A549 (cell line): ENCODE data around the gene SH3RF3. TPM values are rescaled to one million over a fixed set of nuclear protein-coding genes. Genes with fewer than 3 reads are reported as not detected.

Experiments used
- ATAC-seq, 2 experiments: fragments of 200-7000 bp in 1 of 2; fragments of >200 bp in 1 of 2; cut with Nextera tagmentation in 1 of 2; cut with Tn5 transposase in 1 of 2; 3 replicates each; pipeline versions ENCODE4 v1.8.0 to v1.9.1; 2018 to 2020; ENCODE audit warnings: mild to moderate bottlenecking in 1 of 2, moderate library complexity in 1 of 2
- CTCF ChIA-PET: fragments of 300-600 bp; sonication (Branson Sonifier 250); formaldehyde crosslinking; extraction: SDS; loops from one replicate; lab custom pipeline; 2021; ENCODE audit warnings: antibody characterized with exemption, inconsistent platforms; lab: Yijun Ruan, JAX
- POLR2A ChIA-PET: fragments of 350-600 bp; formaldehyde crosslinking; extraction: SDS; loops from one replicate; lab custom pipeline; 2021; ENCODE audit warnings: antibody characterized with exemption, inconsistent platforms; lab: Yijun Ruan, JAX
- DNase-seq, 2 experiments: peaks; one replicate each; pipeline versions ENCODE4 v3.0.0 to v3.0.0-alpha.2; 2011 to 2016; ENCODE audit warnings: low read depth in 1 of 2, low spot score in 1 of 2
- FAIRE-seq: peaks from 2 replicates; lab custom pipeline; 2011; peaks lifted over from hg19 to GRCh38; lab: Jason Lieb, UNC
- H3K27ac ChIP-seq, 2 experiments: fragments of >200 bp; sonication (Bioruptor Twin); formaldehyde crosslinking; 3 replicates each; pipeline ENCODE4 v1.5.1; 2016 to 2017
- H3K4me1 ChIP-seq: fragments of >200 bp; sonication (Bioruptor Twin); formaldehyde crosslinking; 3 replicates; pipeline ENCODE4 v1.6.1; 2016
- H3K4me2 ChIP-seq: fragments of >200 bp; sonication (Bioruptor Twin); formaldehyde crosslinking; 3 replicates; pipeline ENCODE4 v1.6.1; 2016
- H3K4me3 ChIP-seq: fragments of >200 bp; sonication (Bioruptor Twin); formaldehyde crosslinking; 3 replicates; pipeline ENCODE4 v1.5.1; 2016
- H3K9me3 ChIP-seq: fragments of >200 bp; sonication (Bioruptor Twin); formaldehyde crosslinking; 3 replicates; pipeline ENCODE4 v1.6.1; 2016
- CHD2 ChIP-seq: fragments of 150-350 bp; IDR thresholded peaks from 2 replicates; pipeline ENCODE4 v1.6.1; 2014; ENCODE audit warnings: low read length; ENCODE audit not compliant: partially characterized antibody
- EHMT2 ChIP-seq: fragments of 200-600 bp; sonication (generic); IDR thresholded peaks from 2 replicates; pipeline ENCODE4 v1.6.1; 2016; ENCODE audit warnings: antibody characterized with exemption, low read depth, mild to moderate bottlenecking, moderate library complexity
- EP300 ChIP-seq, 2 experiments: fragments of >200 bp; sonication (Bioruptor Twin); formaldehyde crosslinking; IDR thresholded peaks; 2 replicates in 1 of 2; 3 replicates in 1 of 2; pipeline ENCODE4 v1.6.1; 2016 to 2017
- ESRRA ChIP-seq: fragments of 150-350 bp; IDR thresholded peaks from 2 replicates; pipeline ENCODE4 v1.6.1; 2014; ENCODE audit warnings: mild to moderate bottlenecking, low read length, borderline replicate concordance
- FOSB ChIP-seq: fragments of 250-450 bp; sonication (Bioruptor Pico); IDR thresholded peaks from 2 replicates; pipeline ENCODE4 v1.5.0; 2020; ENCODE audit warnings: mild to moderate bottlenecking, moderate library complexity
- FOSL2 ChIP-seq, 2 experiments: fragments of 450-650 bp in 1 of 2; fragments of >200 bp in 1 of 2; sonication (Bioruptor Twin) in 1 of 2; formaldehyde crosslinking; IDR thresholded peaks; 2 replicates each; pipeline versions ENCODE4 v1.5.0 to v1.6.1; 2016 to 2020; ENCODE audit warnings: mild to moderate bottlenecking in 1 of 2, moderate library complexity in 1 of 2
- FOXS1 ChIP-seq: fragments of 250-450 bp; sonication (Bioruptor Pico); IDR thresholded peaks from 2 replicates; pipeline ENCODE4 v1.5.0; 2020; ENCODE audit warnings: mild to moderate bottlenecking, moderate library complexity
- GATA3 ChIP-seq: IDR thresholded peaks from 2 replicates; pipeline ENCODE4 v1.6.1; 2012; ENCODE audit warnings: borderline replicate concordance
- HOXB13 ChIP-seq: fragments of 250-450 bp; sonication (Bioruptor Pico); IDR thresholded peaks from 2 replicates; pipeline ENCODE4 v1.5.0; 2020; ENCODE audit warnings: low read depth, mild to moderate bottlenecking, moderate library complexity
- HOXB5 ChIP-seq: fragments of 250-450 bp; sonication (Bioruptor Pico); IDR thresholded peaks from 2 replicates; pipeline ENCODE4 v1.5.0; 2020; ENCODE audit warnings: mild to moderate bottlenecking, moderate library complexity
- JUN ChIP-seq, 2 experiments: fragments of >200 bp; sonication (Bioruptor Twin); formaldehyde crosslinking; IDR thresholded peaks; 2 replicates in 1 of 2; 3 replicates in 1 of 2; pipeline ENCODE4 v1.6.1; 2016 to 2017
- JUNB ChIP-seq: fragments of >200 bp; sonication (Bioruptor Twin); formaldehyde crosslinking; IDR thresholded peaks from 2 replicates; pipeline ENCODE4 v1.6.1; 2016
- NFE2L2 ChIP-seq: fragments of 150-350 bp; conservative IDR thresholded peaks from 2 replicates; pipeline ENCODE4 v1.6.1; 2014; ENCODE audit warnings: low read length
- NPAS2 ChIP-seq: fragments of 250-450 bp; sonication (Bioruptor Pico); IDR thresholded peaks from 2 replicates; pipeline ENCODE4 v1.8.0; 2022; ENCODE audit warnings: mild to moderate bottlenecking, moderate library complexity, borderline replicate concordance
- RAD21 ChIP-seq, 2 experiments: fragments of >200 bp in 1 of 2; sonication (Bioruptor Twin) in 1 of 2; formaldehyde crosslinking in 1 of 2; IDR thresholded peaks in 1 of 2; conservative IDR thresholded peaks in 1 of 2; 2 replicates in 1 of 2; 3 replicates in 1 of 2; pipeline ENCODE4 v1.6.1; 2012 to 2018; ENCODE audit warnings: inconsistent platforms in 1 of 2
- RCOR1 ChIP-seq: fragments of 150-350 bp; IDR thresholded peaks from 2 replicates; pipeline ENCODE4 v1.6.1; 2014; ENCODE audit warnings: antibody characterized with exemption, low read length, low read depth
- SMC3 ChIP-seq: fragments of >200 bp; sonication (Bioruptor Twin); formaldehyde crosslinking; IDR thresholded peaks from 3 replicates; pipeline ENCODE4 v1.6.1; 2018; ENCODE audit warnings: inconsistent platforms
- SREBF2 ChIP-seq: fragments of 450-650 bp; IDR thresholded peaks from 2 replicates; pipeline ENCODE4 v1.6.1; 2014; ENCODE audit warnings: mild to moderate bottlenecking, moderate library complexity
- TFCP2L1 ChIP-seq: fragments of 250-450 bp; sonication (Bioruptor Pico); IDR thresholded peaks from 2 replicates; pipeline ENCODE4 v1.5.0; 2021; ENCODE audit warnings: mild to moderate bottlenecking
- USF2 ChIP-seq: fragments of 450-650 bp; IDR thresholded peaks from 2 replicates; pipeline ENCODE4 v1.6.1; 2014; ENCODE audit warnings: antibody characterized with exemption
- ZNF302 ChIP-seq: fragments of 250-450 bp; sonication (Bioruptor Pico); IDR thresholded peaks from 2 replicates; pipeline ENCODE4 v1.9.0; 2021; ENCODE audit warnings: inconsistent platforms, mild to moderate bottlenecking, moderate library complexity
- ZSCAN20 ChIP-seq: fragments of 250-450 bp; sonication (Bioruptor Pico); IDR thresholded peaks from 2 replicates; pipeline ENCODE4 v1.8.0; 2022; ENCODE audit warnings: mild to moderate bottlenecking, moderate library complexity
- WGBS: methylation state at CpG from one replicate; pipeline ENCODE4 v1.1.6; 2017; ENCODE audit errors: missing lambda C conversion rate; 5-methylcytosine and 5-hydroxymethylcytosine counted together
- polyA plus RNA-seq, 4 experiments: library from polyadenylated mRNA; depleted of rRNA in 3 of 4; stranded (reverse); fragments of >200 nt; fragmentation: RNase III in 1 of 4; extraction: RNeasy Plus Mini Kit Qiagen cat#74134 plus additional on column Dnase treatment in 1 of 4; gene quantifications; 2 replicates in 3 of 4; 3 replicates in 1 of 4; pipeline ENCODE4 v1.2.3, GENCODE V29; 2011 to 2017
- TF ChIP-seq, protein P1 (sequence below): IDR thresholded peaks from 2 replicates; pipeline ENCODE4 v1.6.1; 2012; ENCODE audit warnings: low read depth, borderline replicate concordance
- TF ChIP-seq, protein P2 (sequence below): IDR thresholded peaks from 2 replicates; pipeline ENCODE4 v1.6.1; 2012
- TF ChIP-seq, protein P3 (sequence below): fragments of 150-350 bp; IDR thresholded peaks from 2 replicates; pipeline ENCODE4 v1.6.1; 2014; ENCODE audit warnings: low read depth, mild to moderate bottlenecking, low read length
- TF ChIP-seq, protein P4 (sequence below): fragments of >200 bp; sonication (Bioruptor Twin); formaldehyde crosslinking; IDR thresholded peaks from 2 replicates; pipeline ENCODE4 v1.6.1; 2016

The SH3RF3 gene
- polyA plus RNA-seq, 2 of the 4 experiments (the other 2 are of a cell fraction): 0.04 to 0.21 TPM

DNA sequence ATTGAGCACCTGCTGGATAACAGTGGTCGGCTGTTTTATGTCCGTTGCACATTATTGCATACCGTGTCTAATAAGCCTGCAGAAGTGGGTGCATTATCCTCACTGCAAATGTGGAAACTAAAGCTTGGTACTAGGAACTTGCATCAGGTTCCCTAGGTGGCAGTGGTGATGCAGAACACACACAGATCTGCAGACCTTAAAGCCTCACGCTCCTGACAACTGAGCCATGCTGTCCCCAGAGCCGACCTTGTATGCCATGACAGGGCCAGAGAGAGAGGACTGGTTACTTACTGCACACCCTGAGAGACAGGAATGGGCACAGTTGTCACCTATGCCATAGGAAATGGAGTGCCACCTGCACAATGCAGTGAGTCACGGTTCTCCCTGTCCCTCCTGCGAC lies 151.8 kb downstream of the SH3RF3 start:
- Histone ChIP-seq H3K4me2 (no peak overlapping the region), H3K9me3 (no peaks in the 10 kb centered on the region), H3K27ac (no peak overlapping the region), H3K4me3 (no peak overlapping the region), H3K4me1 (no peaks in the 10 kb centered on the region)
- POLR2A ChIA-PET: no interaction called here
- no peak for TF ChIP-seq CHD2
- TF ChIP-seq NFE2L2: no peak
- TF ChIP-seq SMC3: 0 out of 3 replicates have a peak, but pooled peaks have one; percentile 7
- no peak for TF ChIP-seq HOXB5 (CRISPR knock-in tag)
- peak in 1 of 2 experiments; percentile 13; a peak in 2 of 5 replicates for TF ChIP-seq RAD21 (conservative IDR thresholded peaks at IDR 0.05 in 1 of 2, IDR thresholded peaks at IDR 0.05 in 1 of 2)
- no peak for TF ChIP-seq JUN (IDR thresholded peaks at IDR 0.05)
- TF ChIP-seq, protein P1, sequence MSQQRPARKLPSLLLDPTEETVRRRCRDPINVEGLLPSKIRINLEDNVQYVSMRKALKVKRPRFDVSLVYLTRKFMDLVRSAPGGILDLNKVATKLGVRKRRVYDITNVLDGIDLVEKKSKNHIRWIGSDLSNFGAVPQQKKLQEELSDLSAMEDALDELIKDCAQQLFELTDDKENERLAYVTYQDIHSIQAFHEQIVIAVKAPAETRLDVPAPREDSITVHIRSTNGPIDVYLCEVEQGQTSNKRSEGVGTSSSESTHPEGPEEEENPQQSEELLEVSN: no peak
- TF ChIP-seq SREBF2: no peak
- TF ChIP-seq EP300 (IDR thresholded peaks at IDR 0.05): no peak
- WGBS: 31% methylated on average over 6 of the region's 7 CpGs
- peak in 1 of 2 experiments; percentile 50; a peak in 2 of 6 replicates for ATAC-seq
- DNase-seq: peak in 1 of 2 experiments; percentile 9
- CTCF ChIA-PET: interaction anchor here (0.9 to 1.7 kb wide), 3 partner anchors 11 to 86 kb away, joined by 3 to 4 read pairs (median 4); no protein-coding TSS in a partner anchor
- FAIRE-seq: no peak

DNA sequence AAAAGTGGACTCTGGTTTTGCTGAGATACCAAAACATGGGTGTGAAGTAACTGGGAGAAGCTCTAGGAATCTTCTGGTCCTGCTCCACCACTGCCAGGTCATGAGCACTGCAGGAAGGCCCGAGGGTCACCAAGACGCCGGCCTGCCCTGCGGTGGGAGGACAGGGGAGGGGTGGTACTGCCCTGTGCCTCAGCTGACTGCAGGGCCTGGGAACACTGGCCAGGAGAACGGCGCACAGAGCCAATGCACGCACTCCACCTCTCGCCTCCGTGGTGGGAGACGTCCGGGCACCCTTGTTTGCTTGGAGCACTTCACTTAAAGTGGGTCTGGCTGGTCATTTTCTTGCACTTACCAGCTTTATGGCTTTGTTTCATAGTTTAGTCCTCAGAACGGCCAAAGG lies 153.4 kb downstream of the SH3RF3 start:
- no peak overlapping the region for H3K4me2 ChIP-seq
- ChIA-PET CTCF (interaction anchor here (0.6 to 1.7 kb wide), 4 partner anchors 9 to 228 kb away, joined by 3 to 4 read pairs (median 4); no protein-coding TSS in a partner anchor), POLR2A (no interaction called here)
- H3K4me1 ChIP-seq: no peaks in the 10 kb centered on the region
- FAIRE-seq (no peak), DNase-seq (no peak), ATAC-seq (no peak)
- TF ChIP-seq FOSL2 (IDR thresholded peaks at IDR 0.05) (no peak), FOSL2 (CRISPR knock-in tag; IDR thresholded peaks at IDR 0.05) (no peak)
- H3K4me3 ChIP-seq: no peak overlapping the region
- 66% methylated on average over 12 of the region's 12 CpGs for WGBS
- H3K9me3 ChIP-seq: no peaks in the 10 kb centered on the region
- no peak overlapping the region for H3K27ac ChIP-seq

GRCh38 chr2:109282865-109283264 lies 153.9 kb downstream of the SH3RF3 start:
- TF ChIP-seq EHMT2 (no peak), FOXS1 (CRISPR knock-in tag) (no peak), TFCP2L1 (CRISPR knock-in tag) (no peak), EP300 (IDR thresholded peaks at IDR 0.05) (no peak), RCOR1 (no peak), USF2 (no peak), FOSB (CRISPR knock-in tag) (no peak), HOXB13 (no peak), FOSL2 (IDR thresholded peaks at IDR 0.05) (no peak), FOSL2 (CRISPR knock-in tag; IDR thresholded peaks at IDR 0.05) (no peak), NPAS2 (CRISPR knock-in tag) (no peak), GATA3 (no peak), HOXB5 (CRISPR knock-in tag) (no peak), ZSCAN20 (CRISPR knock-in tag) (no peak), ESRRA (no peak), JUNB (no peak), ZNF302 (CRISPR knock-in tag) (no peak)
- TF ChIP-seq, protein P2, sequence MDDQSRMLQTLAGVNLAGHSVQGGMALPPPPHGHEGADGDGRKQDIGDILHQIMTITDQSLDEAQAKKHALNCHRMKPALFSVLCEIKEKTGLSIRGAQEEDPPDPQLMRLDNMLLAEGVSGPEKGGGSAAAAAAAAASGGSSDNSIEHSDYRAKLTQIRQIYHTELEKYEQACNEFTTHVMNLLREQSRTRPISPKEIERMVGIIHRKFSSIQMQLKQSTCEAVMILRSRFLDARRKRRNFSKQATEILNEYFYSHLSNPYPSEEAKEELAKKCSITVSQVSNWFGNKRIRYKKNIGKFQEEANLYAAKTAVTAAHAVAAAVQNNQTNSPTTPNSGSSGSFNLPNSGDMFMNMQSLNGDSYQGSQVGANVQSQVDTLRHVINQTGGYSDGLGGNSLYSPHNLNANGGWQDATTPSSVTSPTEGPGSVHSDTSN: no peak
- TF ChIP-seq, protein P3, sequence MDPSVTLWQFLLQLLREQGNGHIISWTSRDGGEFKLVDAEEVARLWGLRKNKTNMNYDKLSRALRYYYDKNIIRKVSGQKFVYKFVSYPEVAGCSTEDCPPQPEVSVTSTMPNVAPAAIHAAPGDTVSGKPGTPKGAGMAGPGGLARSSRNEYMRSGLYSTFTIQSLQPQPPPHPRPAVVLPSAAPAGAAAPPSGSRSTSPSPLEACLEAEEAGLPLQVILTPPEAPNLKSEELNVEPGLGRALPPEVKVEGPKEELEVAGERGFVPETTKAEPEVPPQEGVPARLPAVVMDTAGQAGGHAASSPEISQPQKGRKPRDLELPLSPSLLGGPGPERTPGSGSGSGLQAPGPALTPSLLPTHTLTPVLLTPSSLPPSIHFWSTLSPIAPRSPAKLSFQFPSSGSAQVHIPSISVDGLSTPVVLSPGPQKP: no peak
- TF ChIP-seq, protein P4, sequence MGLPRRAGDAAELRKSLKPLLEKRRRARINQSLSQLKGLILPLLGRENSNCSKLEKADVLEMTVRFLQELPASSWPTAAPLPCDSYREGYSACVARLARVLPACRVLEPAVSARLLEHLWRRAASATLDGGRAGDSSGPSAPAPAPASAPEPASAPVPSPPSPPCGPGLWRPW: no peak
- H3K4me3 ChIP-seq: no peak overlapping the region
- H3K9me3 ChIP-seq: no peaks in the 10 kb centered on the region
- ATAC-seq: peak in 1 of 2 experiments; percentile 20; a peak in 1 of 6 replicates
- no peak for FAIRE-seq
- no peak overlapping the region for H3K27ac ChIP-seq
- ChIA-PET POLR2A (no interaction called here), CTCF (interaction anchor here (1.6 kb wide), 1 partner anchor 227 kb away, joined by 4 read pairs; no protein-coding TSS in a partner anchor)
- 58% methylated on average over 3 of the region's 4 CpGs for WGBS
- no peak overlapping the region for H3K4me2 ChIP-seq
- H3K4me1 ChIP-seq: no peaks in the 10 kb centered on the region
- DNase-seq: no peak
